WTC11 (cell line): ENCODE results near the gene NHS. TPM values are rescaled to one million over a fixed set of nuclear protein-coding genes. Genes with fewer than 3 reads are reported as not detected.

Source experiments
- ATAC-seq: fragments of 200-7000 bp; cut with Tn5 transposase; 2 replicates; pipeline ENCODE4 v1.10.0; 2021; ENCODE audit warnings: mild to moderate bottlenecking, moderate library complexity
- CTCF ChIA-PET: fragments of 300-600 bp; sonication (Branson Sonifier 250); formaldehyde crosslinking; loops from one replicate; lab custom pipeline; 2021; ENCODE audit warnings: antibody characterized with exemption; lab: Charles Lee
- POLR2A ChIA-PET: fragments of 350-600 bp; sonication (Branson Sonifier 250); formaldehyde crosslinking; loops from one replicate; lab custom pipeline; 2021; ENCODE audit warnings: antibody characterized with exemption; lab: Charles Lee
- DNase-seq: peaks from one replicate; pipeline ENCODE4 v3.0.0; 2021; ENCODE audit warnings: low spot score
- H3K27ac Mint-ChIP-seq: 2 replicates; pipeline ENCODE4 v1.8.0; 2021; ENCODE audit warnings: mixed read lengths
- H3K27me3 Mint-ChIP-seq: 2 replicates; pipeline ENCODE4 v1.8.0; 2021; ENCODE audit warnings: low read depth, mild to moderate bottlenecking, moderate library complexity, mixed read lengths
- H3K36me3 Mint-ChIP-seq: 2 replicates; pipeline ENCODE4 v1.8.0; 2021; ENCODE audit warnings: mixed read lengths
- H3K4me1 Mint-ChIP-seq: 2 replicates; pipeline ENCODE4 v1.8.0; 2022; ENCODE audit warnings: mixed read lengths
- H3K4me3 Mint-ChIP-seq: 2 replicates; pipeline ENCODE4 v1.8.0; 2021; ENCODE audit warnings: mild to moderate bottlenecking, moderate library complexity, mixed read lengths
- H3K9me3 Mint-ChIP-seq: 2 replicates; pipeline ENCODE4 v1.8.0; 2021; ENCODE audit warnings: mixed read lengths
- ATF6 ChIP-seq: sonication (generic); formaldehyde crosslinking; IDR thresholded peaks from 2 replicates; pipeline ENCODE4 v1.8.1; 2023; ENCODE audit warnings: mild to moderate bottlenecking, missing genetic modification reagents
- CDX4 ChIP-seq: fragments of 250-450 bp; sonication (Bioruptor Pico); IDR thresholded peaks from 2 replicates; pipeline ENCODE4 v1.9.0; 2021; ENCODE audit warnings: moderate library complexity, mild to moderate bottlenecking, inconsistent platforms, borderline replicate concordance
- CREB1 ChIP-seq: sonication (generic); formaldehyde crosslinking; IDR thresholded peaks from 2 replicates; pipeline ENCODE4 v1.8.0; 2023; ENCODE audit warnings: mild to moderate bottlenecking, missing genetic modification reagents
- E2F5 ChIP-seq: sonication (generic); formaldehyde crosslinking; IDR thresholded peaks from 2 replicates; pipeline ENCODE4 v1.8.1; 2022; ENCODE audit warnings: mild to moderate bottlenecking, moderate library complexity, missing genetic modification reagents
- ETV6 ChIP-seq: sonication (generic); formaldehyde crosslinking; IDR thresholded peaks from 2 replicates; pipeline ENCODE4 v1.8.1; 2022; ENCODE audit warnings: mild to moderate bottlenecking, missing genetic modification reagents
- FOXJ3 ChIP-seq: sonication (generic); formaldehyde crosslinking; IDR thresholded peaks from 2 replicates; pipeline ENCODE4 v1.9.0; 2021; ENCODE audit warnings: missing genetic modification reagents, mild to moderate bottlenecking, borderline replicate concordance
- FOXK1 ChIP-seq: sonication (generic); formaldehyde crosslinking; IDR thresholded peaks from 2 replicates; pipeline ENCODE4 v1.8.0; 2022; ENCODE audit warnings: mild to moderate bottlenecking, moderate library complexity, missing genetic modification reagents
- GRHL2 ChIP-seq: fragments of 250-450 bp; sonication (Bioruptor Pico); IDR thresholded peaks from 2 replicates; pipeline ENCODE4 v1.8.0; 2022; ENCODE audit warnings: mild to moderate bottlenecking, moderate library complexity; ENCODE audit not compliant: insufficient replicate concordance, severe bottlenecking
- GTF2I ChIP-seq: fragments of 250-450 bp; sonication (Bioruptor Pico); conservative IDR thresholded peaks from 2 replicates; pipeline ENCODE4 v1.4.0; 2021; ENCODE audit warnings: mild to moderate bottlenecking
- HMGA2 ChIP-seq: fragments of 250-450 bp; sonication (Bioruptor Pico); IDR thresholded peaks from 2 replicates; pipeline ENCODE4 v1.4.0; 2021; ENCODE audit warnings: mild to moderate bottlenecking, moderate library complexity
- JAZF1 ChIP-seq: fragments of 250-450 bp; sonication (Bioruptor Pico); IDR thresholded peaks from 2 replicates; pipeline ENCODE4 v1.9.0; 2021; ENCODE audit warnings: moderate library complexity, mild to moderate bottlenecking, inconsistent platforms
- MAX ChIP-seq: sonication (generic); formaldehyde crosslinking; IDR thresholded peaks from 2 replicates; pipeline ENCODE4 v1.8.0; 2022; ENCODE audit warnings: mild to moderate bottlenecking, missing genetic modification reagents
- NR3C1 ChIP-seq: sonication (generic); formaldehyde crosslinking; conservative IDR thresholded peaks from 2 replicates; pipeline ENCODE4 v1.8.1; 2023; ENCODE audit warnings: low read depth, mild to moderate bottlenecking, missing genetic modification reagents
- OVOL2 ChIP-seq: fragments of 250-450 bp; sonication (Bioruptor Pico); IDR thresholded peaks from 2 replicates; pipeline ENCODE4 v1.9.0; 2021; ENCODE audit warnings: mild to moderate bottlenecking, borderline replicate concordance
- RORB ChIP-seq: fragments of 250-450 bp; sonication (Bioruptor Pico); IDR thresholded peaks from 2 replicates; pipeline ENCODE4 v1.9.0; 2021; ENCODE audit warnings: mild to moderate bottlenecking
- STAT6 ChIP-seq: sonication (generic); formaldehyde crosslinking; conservative IDR thresholded peaks from 2 replicates; pipeline ENCODE4 v1.8.1; 2023; ENCODE audit warnings: mild to moderate bottlenecking, low read depth, missing genetic modification reagents, moderate library complexity
- TCF7 ChIP-seq: sonication (generic); formaldehyde crosslinking; IDR thresholded peaks from 2 replicates; pipeline ENCODE4 v1.8.0; 2022; ENCODE audit warnings: mild to moderate bottlenecking, low read depth, missing genetic modification reagents, moderate library complexity
- TP53 ChIP-seq: sonication (generic); formaldehyde crosslinking; IDR thresholded peaks from 2 replicates; pipeline ENCODE4 v1.8.1; 2023; ENCODE audit warnings: mild to moderate bottlenecking, missing genetic modification reagents
- USF1 ChIP-seq: sonication (generic); formaldehyde crosslinking; IDR thresholded peaks from 2 replicates; pipeline ENCODE4 v1.8.0; 2022; ENCODE audit warnings: mild to moderate bottlenecking, missing genetic modification reagents
- ZNF138 ChIP-seq: sonication (generic); formaldehyde crosslinking; conservative IDR thresholded peaks from 2 replicates; pipeline ENCODE4 v1.8.1; 2022; ENCODE audit warnings: mild to moderate bottlenecking, moderate library complexity, missing genetic modification reagents
- ZNF232 ChIP-seq: sonication (generic); formaldehyde crosslinking; IDR thresholded peaks from 2 replicates; pipeline ENCODE4 v1.8.0; 2022; ENCODE audit warnings: mild to moderate bottlenecking, missing genetic modification reagents
- ZNF317 ChIP-seq: sonication (generic); formaldehyde crosslinking; IDR thresholded peaks from 2 replicates; pipeline ENCODE4 v1.8.1; 2023; ENCODE audit warnings: low read depth, mild to moderate bottlenecking, moderate library complexity, missing genetic modification reagents, borderline replicate concordance
- ZNF512 ChIP-seq: sonication (generic); formaldehyde crosslinking; IDR thresholded peaks from 2 replicates; pipeline ENCODE4 v1.8.1; 2022; ENCODE audit warnings: missing genetic modification reagents, borderline replicate concordance
- total RNA-seq: library from RNA; stranded (reverse); gene quantifications from 3 replicates; pipeline ENCODE4 v1.2.3, GENCODE V29; 2021
- TF ChIP-seq, protein P1 (sequence below): sonication (generic); formaldehyde crosslinking; IDR thresholded peaks from 2 replicates; pipeline ENCODE4 v1.8.1; 2022; ENCODE audit warnings: low read depth, mild to moderate bottlenecking, moderate library complexity, missing genetic modification reagents, borderline replicate concordance
- TF ChIP-seq, protein P2 (sequence below): fragments of 250-450 bp; sonication (Bioruptor Pico); IDR thresholded peaks from 2 replicates; pipeline ENCODE4 v1.8.0; 2021; ENCODE audit warnings: mild to moderate bottlenecking

The NHS gene
- total RNA-seq, 1 experiment from 2014 or later, result 5.8 TPM

DNA sequence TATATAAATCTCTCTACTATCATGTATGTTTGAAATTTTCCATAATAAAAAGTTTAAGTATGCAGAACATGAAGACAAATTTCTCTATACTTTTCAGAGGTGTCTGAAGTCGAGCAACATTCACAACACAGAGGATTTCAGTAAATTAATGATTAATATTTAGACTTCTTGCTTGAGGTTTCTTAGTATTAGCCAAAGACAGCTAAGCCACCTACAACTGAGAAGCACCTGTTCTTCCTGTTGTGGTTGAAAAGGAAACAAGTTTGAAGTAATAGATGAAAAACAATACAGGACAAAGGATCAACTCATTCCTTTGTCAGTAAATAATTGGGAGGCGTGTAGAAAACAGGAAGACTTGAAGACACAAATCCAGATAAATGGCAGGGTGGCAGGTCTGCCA is 383.4 kb downstream of the NHS start:
- Mint-ChIP-seq H3K4me3 (no peak overlapping the region), H3K9me3 (no peaks in the 10 kb centered on the region), H3K27me3 (peaks cover 3% of the 10 kb centered on the region; the same call in 1 of the 2 replicates), H3K36me3 (no peaks in the 10 kb centered on the region), H3K4me1 (no peaks in the 10 kb centered on the region), H3K27ac (no peak overlapping the region)
- ChIA-PET POLR2A (no interaction called here), CTCF (no interaction called here)
- DNase-seq (no peak), ATAC-seq (no peak)
- TF ChIP-seq ETV6 (CRISPR knock-in tag) (no peak), FOXJ3 (no peak), ZNF138 (no peak), GRHL2 (CRISPR knock-in tag) (no peak), RORB (no peak), CREB1 (CRISPR knock-in tag) (no peak), TP53 (CRISPR knock-in tag) (no peak), ZNF512 (no peak), NR3C1 (CRISPR knock-in tag) (no peak)

- H3K4me1 Mint-ChIP-seq, result no peaks in the 10 kb centered on the region
- ATAC-seq (no peak), DNase-seq (no peak)
- H3K27me3 Mint-ChIP-seq, result peaks cover 3% of the 10 kb centered on the region; the same call in 1 of the 2 replicates
- TF ChIP-seq GTF2I, result no peak
- no peak for TF ChIP-seq FOXK1 (CRISPR knock-in tag)
- no peak for TF ChIP-seq E2F5 (CRISPR knock-in tag)
- TF ChIP-seq MAX (CRISPR knock-in tag), result no peak
- no peak for TF ChIP-seq JAZF1 (CRISPR knock-in tag)
- TF ChIP-seq, protein P1, sequence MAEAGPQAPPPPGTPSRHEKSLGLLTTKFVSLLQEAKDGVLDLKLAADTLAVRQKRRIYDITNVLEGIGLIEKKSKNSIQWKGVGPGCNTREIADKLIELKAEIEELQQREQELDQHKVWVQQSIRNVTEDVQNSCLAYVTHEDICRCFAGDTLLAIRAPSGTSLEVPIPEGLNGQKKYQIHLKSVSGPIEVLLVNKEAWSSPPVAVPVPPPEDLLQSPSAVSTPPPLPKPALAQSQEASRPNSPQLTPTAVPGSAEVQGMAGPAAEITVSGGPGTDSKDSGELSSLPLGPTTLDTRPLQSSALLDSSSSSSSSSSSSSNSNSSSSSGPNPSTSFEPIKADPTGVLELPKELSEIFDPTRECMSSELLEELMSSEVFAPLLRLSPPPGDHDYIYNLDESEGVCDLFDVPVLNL (CRISPR knock-in tag), result no peak
- no peak for TF ChIP-seq CDX4 (CRISPR knock-in tag)
- TF ChIP-seq ZNF317, result no peak
- TF ChIP-seq STAT6 (CRISPR knock-in tag), result no peak
- TF ChIP-seq HMGA2 (CRISPR knock-in tag), result no peak
- TF ChIP-seq USF1 (CRISPR knock-in tag), result no peak
- TF ChIP-seq, protein P2, sequence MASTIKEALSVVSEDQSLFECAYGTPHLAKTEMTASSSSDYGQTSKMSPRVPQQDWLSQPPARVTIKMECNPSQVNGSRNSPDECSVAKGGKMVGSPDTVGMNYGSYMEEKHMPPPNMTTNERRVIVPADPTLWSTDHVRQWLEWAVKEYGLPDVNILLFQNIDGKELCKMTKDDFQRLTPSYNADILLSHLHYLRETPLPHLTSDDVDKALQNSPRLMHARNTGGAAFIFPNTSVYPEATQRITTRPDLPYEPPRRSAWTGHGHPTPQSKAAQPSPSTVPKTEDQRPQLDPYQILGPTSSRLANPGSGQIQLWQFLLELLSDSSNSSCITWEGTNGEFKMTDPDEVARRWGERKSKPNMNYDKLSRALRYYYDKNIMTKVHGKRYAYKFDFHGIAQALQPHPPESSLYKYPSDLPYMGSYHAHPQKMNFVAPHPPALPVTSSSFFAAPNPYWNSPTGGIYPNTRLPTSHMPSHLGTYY (CRISPR knock-in tag), result no peak
- no peak for TF ChIP-seq TCF7 (CRISPR knock-in tag)
- no peak for TF ChIP-seq OVOL2
- no peak for TF ChIP-seq ATF6 (CRISPR knock-in tag)
- TF ChIP-seq ZNF232 (CRISPR knock-in tag), result no peak
- H3K36me3 Mint-ChIP-seq, result no peaks in the 10 kb centered on the region
- H3K27ac Mint-ChIP-seq, result no peak overlapping the region
- ChIA-PET POLR2A (no interaction called here), CTCF (no interaction called here)
- no peaks in the 10 kb centered on the region for H3K9me3 Mint-ChIP-seq
- H3K4me3 Mint-ChIP-seq, result no peak overlapping the region
Observed at GRCh38 chrX:17759990-17760389, 385.0 kb downstream of the NHS start.
